ENCODE results near the gene BEND2. TPM values are rescaled to one million over a fixed set of nuclear protein-coding genes. Genes with fewer than 3 reads are reported as not detected.

Gene BEND2
- total RNA-seq, 2 experiments from 2014 or later, result not detected

DNA sequence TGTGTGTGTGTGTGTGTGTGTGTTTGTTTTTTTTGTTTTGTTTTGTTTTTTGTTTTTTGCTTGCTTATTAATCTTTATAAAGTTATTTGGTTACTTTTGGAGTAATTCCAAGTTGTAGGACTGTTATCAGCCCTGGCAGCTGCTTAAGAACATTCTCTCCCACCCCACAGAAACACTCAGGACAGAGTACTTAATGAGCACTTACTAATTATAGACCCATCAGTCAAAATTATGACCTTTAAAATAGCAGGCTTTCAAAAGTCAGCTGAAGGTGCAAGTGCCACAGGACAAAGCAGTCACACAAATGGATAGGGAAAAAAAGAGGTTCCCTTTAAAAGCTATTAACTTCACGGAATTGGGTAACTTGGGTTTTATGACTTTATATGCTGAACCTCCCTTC, 69.0 kb downstream of the BEND2 start:
- BruUV-seq (replicated peaks), result no TSS peak
- Histone ChIP-seq H3K9me2 (ENCODE audit: insufficient read depth, low read length) (no peaks in the 10 kb centered on the region), H3K27ac (ENCODE audit: low read depth, low read length, poor library complexity, severe bottlenecking) (no peak overlapping the region), H3K4me2 (ENCODE audit: low read length) (no peak overlapping the region), H3K4me1 (ENCODE audit: insufficient read depth, low read length, poor library complexity, severe bottlenecking) (no peaks in the 10 kb centered on the region), H3K9me3 (ENCODE audit: low read length) (no peaks in the 10 kb centered on the region), H3K79me2 (ENCODE audit: insufficient read depth, low read depth, low read length) (no peaks in the 10 kb centered on the region), H3K36me3 (ENCODE audit: insufficient read depth, low read length) (no peaks in the 10 kb centered on the region), H3K4me3 (ENCODE audit: low read depth, low read length, poor library complexity, severe bottlenecking) (no peak overlapping the region), H4K20me1 (ENCODE audit: insufficient read depth, low read length) (no peaks in the 10 kb centered on the region), H2AFZ (ENCODE audit: low read length) (no peak overlapping the region)
- ChIA-PET POLR2A (no interaction called here), CTCF (ENCODE audit: unreplicated experiment) (no interaction called here)
- TF ChIP-seq EZH2phosphoT487 (IDR thresholded peaks at IDR 0.05; ENCODE audit: borderline replicate concordance, low read depth, low read length), result no peak
- TF ChIP-seq, protein P1, sequence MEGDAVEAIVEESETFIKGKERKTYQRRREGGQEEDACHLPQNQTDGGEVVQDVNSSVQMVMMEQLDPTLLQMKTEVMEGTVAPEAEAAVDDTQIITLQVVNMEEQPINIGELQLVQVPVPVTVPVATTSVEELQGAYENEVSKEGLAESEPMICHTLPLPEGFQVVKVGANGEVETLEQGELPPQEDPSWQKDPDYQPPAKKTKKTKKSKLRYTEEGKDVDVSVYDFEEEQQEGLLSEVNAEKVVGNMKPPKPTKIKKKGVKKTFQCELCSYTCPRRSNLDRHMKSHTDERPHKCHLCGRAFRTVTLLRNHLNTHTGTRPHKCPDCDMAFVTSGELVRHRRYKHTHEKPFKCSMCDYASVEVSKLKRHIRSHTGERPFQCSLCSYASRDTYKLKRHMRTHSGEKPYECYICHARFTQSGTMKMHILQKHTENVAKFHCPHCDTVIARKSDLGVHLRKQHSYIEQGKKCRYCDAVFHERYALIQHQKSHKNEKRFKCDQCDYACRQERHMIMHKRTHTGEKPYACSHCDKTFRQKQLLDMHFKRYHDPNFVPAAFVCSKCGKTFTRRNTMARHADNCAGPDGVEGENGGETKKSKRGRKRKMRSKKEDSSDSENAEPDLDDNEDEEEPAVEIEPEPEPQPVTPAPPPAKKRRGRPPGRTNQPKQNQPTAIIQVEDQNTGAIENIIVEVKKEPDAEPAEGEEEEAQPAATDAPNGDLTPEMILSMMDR (conservative IDR thresholded peaks at IDR 0.05; ENCODE audit: low read length), result no peak
- intact Hi-C loops (cut with micrococcal nuclease; ENCODE audit: unreplicated experiment), result no loop called here
- no peak for DNase-seq (ENCODE audit: low spot score)

DNA sequence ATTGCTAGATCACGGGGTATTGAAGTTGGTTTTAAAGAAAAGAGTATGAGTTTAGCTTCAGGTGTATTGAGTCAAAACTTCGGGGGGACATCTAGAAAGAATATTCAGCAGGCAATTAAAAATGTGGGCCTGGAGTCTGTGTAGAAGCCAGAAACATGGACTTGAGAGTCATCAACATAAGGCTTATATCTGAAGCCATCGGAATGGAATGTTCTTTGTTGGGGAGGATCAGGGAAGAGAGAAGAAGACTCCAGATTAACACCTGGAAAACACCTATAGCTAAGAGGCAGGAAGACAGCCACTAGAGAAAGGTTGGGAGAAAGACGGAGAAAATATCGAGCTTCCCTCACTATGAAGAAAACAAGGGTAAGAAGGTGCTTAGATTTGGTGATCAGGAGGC, 69.5 kb downstream of the BEND2 start:
- H3K27ac ChIP-seq (ENCODE audit: low read depth, low read length, poor library complexity, severe bottlenecking), result no peak overlapping the region
- H2AFZ ChIP-seq (ENCODE audit: low read length), result no peak overlapping the region
- no peaks in the 10 kb centered on the region for H3K79me2 ChIP-seq (ENCODE audit: insufficient read depth, low read depth, low read length)
- no peak overlapping the region for H3K4me3 ChIP-seq (ENCODE audit: low read depth, low read length, poor library complexity, severe bottlenecking)
- ChIA-PET CTCF (ENCODE audit: unreplicated experiment) (no interaction called here), POLR2A (interaction anchor here (0.6 kb wide), 1 partner anchor 61 kb away, joined by 3 read pairs; no protein-coding TSS in a partner anchor)
- H4K20me1 ChIP-seq (ENCODE audit: insufficient read depth, low read length), result no peaks in the 10 kb centered on the region
- BruUV-seq (replicated peaks), result no TSS peak
- DNase-seq (ENCODE audit: low spot score), result no peak
- no peaks in the 10 kb centered on the region for H3K9me2 ChIP-seq (ENCODE audit: insufficient read depth, low read length)
- no peaks in the 10 kb centered on the region for H3K4me1 ChIP-seq (ENCODE audit: insufficient read depth, low read length, poor library complexity, severe bottlenecking)
- H3K36me3 ChIP-seq (ENCODE audit: insufficient read depth, low read length), result no peaks in the 10 kb centered on the region
- TF ChIP-seq, protein P1 (conservative IDR thresholded peaks at IDR 0.05; ENCODE audit: low read length), result no peak
- no peak for TF ChIP-seq EZH2phosphoT487 (IDR thresholded peaks at IDR 0.05; ENCODE audit: borderline replicate concordance, low read depth, low read length)
- no peak overlapping the region for H3K4me2 ChIP-seq (ENCODE audit: low read length)
- no peaks in the 10 kb centered on the region for H3K9me3 ChIP-seq (ENCODE audit: low read length)
- intact Hi-C loops (cut with micrococcal nuclease; ENCODE audit: unreplicated experiment), result no loop called here

DNA sequence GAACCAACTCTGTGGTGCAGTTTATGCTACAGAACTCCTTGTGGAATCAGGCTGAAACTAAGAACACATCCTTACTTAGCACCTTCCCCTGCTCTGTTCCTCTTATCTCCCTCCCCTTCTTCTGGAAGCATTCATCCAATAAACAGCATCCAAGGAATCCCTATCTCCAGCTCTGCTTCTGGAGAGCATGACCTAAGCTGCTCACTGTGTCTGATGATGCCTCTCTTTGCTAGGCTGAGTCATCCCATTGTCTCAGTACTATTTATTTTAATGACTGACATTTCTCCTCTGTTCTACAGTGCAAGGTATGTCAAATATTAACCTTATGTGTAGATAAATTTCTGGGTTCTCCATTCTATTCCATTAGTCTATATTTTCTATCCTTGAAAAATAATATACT, 71.2 kb downstream of the BEND2 start:
- Histone ChIP-seq H3K9me2 (ENCODE audit: insufficient read depth, low read length) (no peaks in the 10 kb centered on the region), H3K4me1 (ENCODE audit: insufficient read depth, low read length, poor library complexity, severe bottlenecking) (no peaks in the 10 kb centered on the region), H3K4me3 (ENCODE audit: low read depth, low read length, poor library complexity, severe bottlenecking) (no peak overlapping the region), H3K27ac (ENCODE audit: low read depth, low read length, poor library complexity, severe bottlenecking) (no peak overlapping the region), H2AFZ (ENCODE audit: low read length) (no peak overlapping the region), H4K20me1 (ENCODE audit: insufficient read depth, low read length) (no peaks in the 10 kb centered on the region), H3K36me3 (ENCODE audit: insufficient read depth, low read length) (no peaks in the 10 kb centered on the region), H3K9me3 (ENCODE audit: low read length) (no peaks in the 10 kb centered on the region), H3K79me2 (ENCODE audit: insufficient read depth, low read depth, low read length) (no peaks in the 10 kb centered on the region), H3K4me2 (ENCODE audit: low read length) (no peak overlapping the region)
- TF ChIP-seq, protein P1 (conservative IDR thresholded peaks at IDR 0.05; ENCODE audit: low read length), result no peak
- TF ChIP-seq EZH2phosphoT487 (IDR thresholded peaks at IDR 0.05; ENCODE audit: borderline replicate concordance, low read depth, low read length), result no peak
- BruUV-seq (replicated peaks), result no TSS peak
- DNase-seq (ENCODE audit: low spot score), result no peak
- intact Hi-C loops (cut with micrococcal nuclease; ENCODE audit: unreplicated experiment), result no loop called here
- ChIA-PET CTCF (ENCODE audit: unreplicated experiment) (no interaction called here), POLR2A (no interaction called here)
